ENCODE measurements around the gene SHISA9. TPM values are rescaled to one million over a fixed set of nuclear protein-coding genes. Genes with fewer than 3 reads are reported as not detected.

Gene SHISA9
- total RNA-seq, 1 experiment from 2014 or later, result not detected

DNA sequence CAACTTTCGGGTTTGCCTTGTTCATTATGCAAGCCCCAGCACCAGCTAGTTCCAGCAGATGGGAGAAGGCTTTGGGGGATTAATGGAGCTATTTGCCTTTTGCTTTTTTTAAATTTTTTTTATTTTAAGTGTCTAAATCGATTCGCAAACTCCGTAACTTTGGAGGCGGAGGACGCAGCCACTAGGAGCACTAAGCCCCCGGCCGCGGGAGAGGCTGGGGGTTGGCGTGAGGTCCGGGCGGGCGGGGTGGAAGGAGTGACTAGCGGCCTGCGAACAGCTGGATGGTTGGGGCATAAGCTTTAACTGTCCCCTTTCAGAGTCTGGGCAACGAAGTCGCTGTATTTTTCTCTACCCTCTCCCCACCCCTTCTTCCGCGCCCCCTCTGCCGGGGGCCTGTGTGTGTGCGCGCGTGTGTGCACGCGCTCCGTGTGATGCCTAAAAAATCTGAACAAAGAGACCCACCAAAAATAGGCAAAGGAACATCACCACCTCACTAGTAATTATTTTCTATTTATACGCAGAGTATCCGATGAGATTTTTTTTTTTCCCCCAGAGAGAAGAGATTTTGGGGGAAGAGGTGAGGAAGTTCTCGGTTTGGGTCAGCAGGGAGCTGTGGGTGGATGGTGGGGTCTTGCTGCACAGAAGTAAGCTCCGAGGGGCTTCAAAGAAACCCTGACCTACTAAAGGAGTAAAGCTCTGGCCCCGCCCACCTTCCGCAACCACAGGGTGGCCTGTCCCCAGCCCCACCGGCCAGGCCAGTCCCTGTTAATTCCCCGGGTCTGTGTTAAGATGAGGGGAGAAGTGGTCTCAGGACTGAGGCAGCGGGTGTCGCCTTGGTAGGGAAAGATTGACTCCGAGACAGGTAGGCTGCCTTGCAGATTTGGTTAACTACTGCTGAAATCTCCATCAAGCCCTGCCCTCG, 2.3 kb downstream of the SHISA9 start:
- Histone ChIP-seq H3K9me2 (replicated peaks; ENCODE audit: low read length) (no peaks in the 10 kb centered on the region), H3K27ac (ENCODE audit: low read length) (no peak overlapping the region), H3F3A (ENCODE audit: low read length, unreplicated experiment) (no peaks in the 10 kb centered on the region), H3K9me3 (ENCODE audit: low read length) (no peaks in the 10 kb centered on the region), H3K4me1 (ENCODE audit: insufficient read depth, low read length) (peaks cover 10% of the 10 kb centered on the region), H3K4me3 (ENCODE audit: low read length) (no peak overlapping the region), H3K9ac (ENCODE audit: low read length) (no peak overlapping the region), H3K4me2 (ENCODE audit: low read length) (no peak overlapping the region), H4K20me1 (ENCODE audit: low read length) (no peaks in the 10 kb centered on the region), H3K27me3 (ENCODE audit: low read length) (peaks cover 35% of the 10 kb centered on the region), H2AFZ (ENCODE audit: low read length) (no peak overlapping the region), H3K36me3 (ENCODE audit: low read depth, low read length) (no peaks in the 10 kb centered on the region), H3K79me2 (ENCODE audit: low read length) (no peaks in the 10 kb centered on the region)
- CTCF ChIA-PET, result no interaction called here
- DNase-seq (no peak), ATAC-seq (no peak)
- no TSS peak for BruUV-seq (replicated peaks)
- TF ChIP-seq, protein P1, sequence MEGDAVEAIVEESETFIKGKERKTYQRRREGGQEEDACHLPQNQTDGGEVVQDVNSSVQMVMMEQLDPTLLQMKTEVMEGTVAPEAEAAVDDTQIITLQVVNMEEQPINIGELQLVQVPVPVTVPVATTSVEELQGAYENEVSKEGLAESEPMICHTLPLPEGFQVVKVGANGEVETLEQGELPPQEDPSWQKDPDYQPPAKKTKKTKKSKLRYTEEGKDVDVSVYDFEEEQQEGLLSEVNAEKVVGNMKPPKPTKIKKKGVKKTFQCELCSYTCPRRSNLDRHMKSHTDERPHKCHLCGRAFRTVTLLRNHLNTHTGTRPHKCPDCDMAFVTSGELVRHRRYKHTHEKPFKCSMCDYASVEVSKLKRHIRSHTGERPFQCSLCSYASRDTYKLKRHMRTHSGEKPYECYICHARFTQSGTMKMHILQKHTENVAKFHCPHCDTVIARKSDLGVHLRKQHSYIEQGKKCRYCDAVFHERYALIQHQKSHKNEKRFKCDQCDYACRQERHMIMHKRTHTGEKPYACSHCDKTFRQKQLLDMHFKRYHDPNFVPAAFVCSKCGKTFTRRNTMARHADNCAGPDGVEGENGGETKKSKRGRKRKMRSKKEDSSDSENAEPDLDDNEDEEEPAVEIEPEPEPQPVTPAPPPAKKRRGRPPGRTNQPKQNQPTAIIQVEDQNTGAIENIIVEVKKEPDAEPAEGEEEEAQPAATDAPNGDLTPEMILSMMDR (conservative IDR thresholded peaks at IDR 0.05; ENCODE audit: low read depth, low read length), result no peak
- TF ChIP-seq EZH2phosphoT487 (IDR thresholded peaks at IDR 0.05; ENCODE audit: borderline replicate concordance, low read length) (no peak), EZH2 (IDR thresholded peaks at IDR 0.05; ENCODE audit: low read length, unreplicated experiment) (no peak)
- intact Hi-C loops (cut with micrococcal nuclease), result no loop called here
- POLR2A ChIA-PET (ENCODE audit: unreplicated experiment), result no interaction called here

GRCh38 chr16:12904329-12904671, 2.9 kb downstream of the SHISA9 start:
- intact Hi-C loops (cut with micrococcal nuclease), result no loop called here
- no peak for TF ChIP-seq EZH2phosphoT487 (IDR thresholded peaks at IDR 0.05; ENCODE audit: borderline replicate concordance, low read length)
- TF ChIP-seq EZH2 (IDR thresholded peaks at IDR 0.05; ENCODE audit: low read length, unreplicated experiment), result no peak
- TF ChIP-seq, protein P1 (conservative IDR thresholded peaks at IDR 0.05; ENCODE audit: low read depth, low read length), result no peak
- Histone ChIP-seq H3K4me1 (ENCODE audit: insufficient read depth, low read length) (peaks cover 6% of the 10 kb centered on the region), H3F3A (ENCODE audit: low read length, unreplicated experiment) (no peaks in the 10 kb centered on the region), H3K9ac (ENCODE audit: low read length) (no peak overlapping the region), H3K4me3 (ENCODE audit: low read length) (no peak overlapping the region), H3K9me2 (replicated peaks; ENCODE audit: low read length) (no peaks in the 10 kb centered on the region), H3K36me3 (ENCODE audit: low read depth, low read length) (no peaks in the 10 kb centered on the region), H4K20me1 (ENCODE audit: low read length) (no peaks in the 10 kb centered on the region), H3K4me2 (ENCODE audit: low read length) (no peak overlapping the region), H3K27me3 (ENCODE audit: low read length) (peaks cover 38% of the 10 kb centered on the region), H2AFZ (ENCODE audit: low read length) (no peak overlapping the region), H3K27ac (ENCODE audit: low read length) (no peak overlapping the region), H3K9me3 (ENCODE audit: low read length) (no peaks in the 10 kb centered on the region), H3K79me2 (ENCODE audit: low read length) (no peaks in the 10 kb centered on the region)
- ChIA-PET POLR2A (ENCODE audit: unreplicated experiment) (no interaction called here), CTCF (no interaction called here)
- no TSS peak for BruUV-seq (replicated peaks)
- DNase-seq (no peak), ATAC-seq (no peak)

DNA sequence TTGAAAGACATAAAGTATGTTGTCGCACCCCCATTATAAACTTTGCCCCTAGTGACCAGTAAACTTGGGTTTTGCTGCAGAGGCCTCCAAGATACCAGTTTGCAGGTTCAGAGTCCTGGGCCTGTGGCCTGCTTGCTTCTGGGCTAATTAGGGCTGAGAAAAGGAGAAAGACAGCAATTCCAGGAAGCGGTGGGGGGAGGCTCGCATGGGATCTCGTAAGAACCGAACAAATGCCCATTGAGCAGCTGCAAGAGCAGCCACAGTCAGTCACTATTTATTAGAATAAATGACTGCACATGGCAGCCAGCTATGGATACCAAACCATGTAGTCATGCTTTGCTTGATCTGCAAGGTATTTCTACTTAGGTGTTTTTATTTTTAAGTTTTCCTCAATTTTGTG, 4.9 kb downstream of the SHISA9 start:
- H3F3A ChIP-seq (ENCODE audit: low read length, unreplicated experiment), result no peaks in the 10 kb centered on the region
- H4K20me1 ChIP-seq (ENCODE audit: low read length), result no peaks in the 10 kb centered on the region
- no peaks in the 10 kb centered on the region for H3K36me3 ChIP-seq (ENCODE audit: low read depth, low read length)
- H3K27ac ChIP-seq (ENCODE audit: low read length), result no peak overlapping the region
- DNase-seq (no peak), ATAC-seq (no peak)
- H3K79me2 ChIP-seq (ENCODE audit: low read length), result no peaks in the 10 kb centered on the region
- no TSS peak for BruUV-seq (replicated peaks)
- H3K9me3 ChIP-seq (ENCODE audit: low read length), result no peaks in the 10 kb centered on the region
- H3K9me2 ChIP-seq (replicated peaks; ENCODE audit: low read length), result no peaks in the 10 kb centered on the region
- H3K27me3 ChIP-seq (ENCODE audit: low read length), result peaks cover 38% of the 10 kb centered on the region
- no peak overlapping the region for H3K4me3 ChIP-seq (ENCODE audit: low read length)
- H2AFZ ChIP-seq (ENCODE audit: low read length), result no peak overlapping the region
- no peak for TF ChIP-seq EZH2phosphoT487 (IDR thresholded peaks at IDR 0.05; ENCODE audit: borderline replicate concordance, low read length)
- TF ChIP-seq, protein P1 (conservative IDR thresholded peaks at IDR 0.05; ENCODE audit: low read depth, low read length), result no peak
- no peak for TF ChIP-seq EZH2 (IDR thresholded peaks at IDR 0.05; ENCODE audit: low read length, unreplicated experiment)
- intact Hi-C loops (cut with micrococcal nuclease), result no loop called here
- H3K4me1 ChIP-seq (ENCODE audit: insufficient read depth, low read length), result no peaks in the 10 kb centered on the region
- CTCF ChIA-PET, result no interaction called here
- H3K4me2 ChIP-seq (ENCODE audit: low read length), result no peak overlapping the region
- H3K9ac ChIP-seq (ENCODE audit: low read length), result no peak overlapping the region
- POLR2A ChIA-PET (ENCODE audit: unreplicated experiment), result no interaction called here
